Parathyroid adenoma (tissue), 2 donors: Measurements from ENCODE around the gene RANBP9.

Source experiments
- H2AFZ ChIP-seq: fragments of 300-600 bp; sonication (generic); one replicate; pipeline ENCODE4 v1.7.0; 2017; ENCODE audit warnings: antibody characterized with exemption, mild to moderate bottlenecking
- H3K27ac ChIP-seq: fragments of 300-600 bp; sonication (generic); one replicate; pipeline ENCODE4 v1.7.0; 2017
- H3K27me3 ChIP-seq: fragments of 300-600 bp; sonication (generic); one replicate; pipeline ENCODE4 v1.7.0; 2017; ENCODE audit warnings: low read length; ENCODE audit not compliant: control insufficient read depth, insufficient read depth
- H3K36me3 ChIP-seq: fragments of 300-600 bp; sonication (generic); one replicate; pipeline ENCODE4 v1.7.0; 2017; ENCODE audit warnings: low read length; ENCODE audit not compliant: control insufficient read depth, insufficient read depth
- H3K4me1 ChIP-seq: fragments of 300-600 bp; sonication (generic); one replicate; pipeline ENCODE4 v1.7.0; 2017; ENCODE audit warnings: control low read depth
- H3K4me2 ChIP-seq: fragments of 300-600 bp; sonication (generic); one replicate; pipeline ENCODE4 v1.7.0; 2017; ENCODE audit warnings: low read length
- H3K4me3 ChIP-seq: fragments of 300-600 bp; sonication (generic); one replicate; pipeline ENCODE4 v1.7.0; 2017; ENCODE audit warnings: low read depth, low read length
- H3K79me2 ChIP-seq: fragments of 300-600 bp; sonication (generic); one replicate; pipeline ENCODE4 v1.7.0; 2017; ENCODE audit warnings: control low read depth
- H3K9ac ChIP-seq: fragments of 300-600 bp; sonication (generic); one replicate; pipeline ENCODE4 v1.7.0; 2017; ENCODE audit warnings: mild to moderate bottlenecking
- H3K9me3 ChIP-seq: fragments of 300-600 bp; sonication (generic); one replicate; pipeline ENCODE4 v1.7.0; 2017; ENCODE audit warnings: low read length; ENCODE audit not compliant: control insufficient read depth
- CTCF ChIP-seq: fragments of 300-600 bp; sonication (generic); IDR thresholded peaks from one replicate; pipeline ENCODE4 v1.7.0; 2017; ENCODE audit warnings: antibody characterized with exemption, mild to moderate bottlenecking
- donor health status: primary hyperparathyroidism.

The RANBP9 gene

GRCh38 chr6:13655700-13656099, 55.9 kb downstream of the RANBP9 start:
- Histone ChIP-seq H3K79me2 (peaks cover 9% of the 10 kb centered on the region), H2AFZ (no peak overlapping the region), H3K9ac (no peak overlapping the region), H3K27ac (no peak overlapping the region), H3K9me3 (no peaks in the 10 kb centered on the region), H3K36me3 (no peaks in the 10 kb centered on the region), H3K4me2 (no peak overlapping the region), H3K4me3 (no peak overlapping the region), H3K27me3 (no peaks in the 10 kb centered on the region), H3K4me1 (no peaks in the 10 kb centered on the region)
- TF ChIP-seq CTCF = no peak

GRCh38 chr6:13654496-13654895, 57.1 kb downstream of the RANBP9 start:
- H3K4me1 ChIP-seq = no peaks in the 10 kb centered on the region
- H3K4me2 ChIP-seq = no peak overlapping the region
- no peaks in the 10 kb centered on the region for H3K27me3 ChIP-seq
- peaks cover 5% of the 10 kb centered on the region for H3K79me2 ChIP-seq
- H3K36me3 ChIP-seq = no peaks in the 10 kb centered on the region
- no peak overlapping the region for H2AFZ ChIP-seq
- H3K4me3 ChIP-seq = no peak overlapping the region
- no peak for TF ChIP-seq CTCF
- no peak overlapping the region for H3K9ac ChIP-seq
- no peak overlapping the region for H3K27ac ChIP-seq
- H3K9me3 ChIP-seq = no peaks in the 10 kb centered on the region

- no peak overlapping the region for H3K4me3 ChIP-seq
- no peak overlapping the region for H3K27ac ChIP-seq
- no peak overlapping the region for H3K9ac ChIP-seq
- no peaks in the 10 kb centered on the region for H3K9me3 ChIP-seq
- H3K4me2 ChIP-seq = no peak overlapping the region
- no peaks in the 10 kb centered on the region for H3K27me3 ChIP-seq
- peaks cover 5% of the 10 kb centered on the region for H3K79me2 ChIP-seq
- no peak for TF ChIP-seq CTCF
- H3K36me3 ChIP-seq = no peaks in the 10 kb centered on the region
- no peak overlapping the region for H2AFZ ChIP-seq
- H3K4me1 ChIP-seq = no peaks in the 10 kb centered on the region
Observed at GRCh38 chr6:13653296-13653695, 58.3 kb downstream of the RANBP9 start.

DNA sequence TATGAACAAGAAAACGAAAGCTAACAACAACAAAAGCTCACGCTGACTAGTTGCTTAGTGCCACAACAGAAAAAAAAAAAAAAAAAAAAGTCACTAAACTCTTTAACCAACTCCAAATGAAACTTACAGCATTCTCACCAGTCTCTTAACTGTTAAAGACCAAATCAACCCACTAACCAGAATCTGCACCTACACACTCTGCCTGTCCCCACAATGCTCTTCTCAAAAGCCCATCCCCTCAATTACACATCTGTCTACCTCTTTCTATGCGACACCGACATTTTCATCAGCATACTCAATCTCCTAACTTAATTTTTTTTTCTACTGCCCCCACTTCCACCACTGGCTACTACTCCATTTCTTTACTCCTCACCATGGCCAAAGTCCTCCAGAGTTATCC, 62.2 kb downstream of the RANBP9 start:
- Histone ChIP-seq H3K27ac (no peak overlapping the region), H2AFZ (no peak overlapping the region), H3K9me3 (no peaks in the 10 kb centered on the region), H3K4me2 (no peak overlapping the region), H3K4me1 (no peaks in the 10 kb centered on the region), H3K79me2 (peaks cover 5% of the 10 kb centered on the region), H3K27me3 (no peaks in the 10 kb centered on the region), H3K9ac (no peak overlapping the region), H3K36me3 (no peaks in the 10 kb centered on the region), H3K4me3 (no peak overlapping the region)
- TF ChIP-seq CTCF = no peak

DNA sequence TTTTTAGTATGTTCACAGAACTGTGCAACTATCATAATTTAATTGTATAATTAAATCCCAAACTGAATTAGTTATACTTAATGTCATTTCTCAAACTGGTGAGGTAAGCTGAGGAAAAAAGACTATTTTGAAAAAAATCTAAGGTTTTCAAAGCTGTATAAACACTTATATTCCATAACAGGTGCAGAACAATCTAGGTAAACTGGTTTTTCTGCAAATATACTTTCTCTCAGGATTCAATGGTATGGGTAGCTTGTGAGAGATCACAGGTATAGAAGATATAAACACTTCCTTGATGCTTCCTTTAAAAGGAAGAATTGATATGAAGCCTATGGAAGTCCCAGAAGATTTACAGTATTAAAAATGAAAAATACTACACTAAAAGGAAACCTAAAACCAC, 62.8 kb downstream of the RANBP9 start:
- H3K9ac ChIP-seq = no peak overlapping the region
- no peaks in the 10 kb centered on the region for H3K9me3 ChIP-seq
- H3K79me2 ChIP-seq = peaks cover 5% of the 10 kb centered on the region
- TF ChIP-seq CTCF = no peak
- no peaks in the 10 kb centered on the region for H3K27me3 ChIP-seq
- no peaks in the 10 kb centered on the region for H3K36me3 ChIP-seq
- H3K4me2 ChIP-seq = no peak overlapping the region
- no peak overlapping the region for H3K27ac ChIP-seq
- H3K4me3 ChIP-seq = no peak overlapping the region
- H3K4me1 ChIP-seq = no peaks in the 10 kb centered on the region
- no peak overlapping the region for H2AFZ ChIP-seq
